ENCODE results near the gene INPP5F.

- TF ChIP-seq CTCF (IDR thresholded peaks at IDR 0.05), result no peak
- TF ChIP-seq ZFX (IDR thresholded peaks at IDR 0.05; ENCODE audit: borderline replicate concordance), result no peak
These were observed 146.2 kb downstream of the INPP5F start for GRCh38 chr10:119871881-119872609.
